Panc1 (cell line): ENCODE data around the gene TNFRSF14. TPM values are rescaled to one million over a fixed set of nuclear protein-coding genes. Genes with fewer than 3 reads are reported as not detected.

Experiments
- ATAC-seq: fragments of 200-7000 bp; cut with Tn5 transposase; 2 replicates; pipeline ENCODE4 v1.9.1; 2020; ENCODE audit warnings: mild to moderate bottlenecking, moderate library complexity
- BruUV-seq: library from RNA; stranded (reverse); fragments of 400-500 nt; replicated peaks from 2 replicates; lab custom pipeline; 2021; lab: Mats Ljungman, UMichigan
- CTCF ChIA-PET: fragments of 300-600 bp; sonication (Branson Sonifier 250); formaldehyde crosslinking; loops from one replicate; lab custom pipeline; 2022; ENCODE audit warnings: antibody characterized with exemption; lab: Charles Lee
- POLR2A ChIA-PET: fragments of 300-600 bp; sonication (Branson Sonifier 250); formaldehyde crosslinking; loops from one replicate; lab custom pipeline; 2022; ENCODE audit warnings: antibody characterized with exemption; lab: Charles Lee
- DNase-seq: peaks from one replicate; pipeline ENCODE4 v3.0.0-alpha.2; 2010; ENCODE audit warnings: low read depth, low spot score
- H3K27ac ChIP-seq: 2 replicates; pipeline ENCODE4 v1.5.1; 2011; ENCODE audit warnings: mild to moderate bottlenecking, low read length, inconsistent platforms
- H3K27me3 ChIP-seq: fragments of 200-500 bp; sonication (Bioruptor generic); 2 replicates; pipeline ENCODE4 v1.6.0; 2014; ENCODE audit warnings: low read length, inconsistent platforms; ENCODE audit not compliant: control insufficient read depth, insufficient read depth
- H3K36me3 ChIP-seq: fragments of 200-500 bp; sonication (Bioruptor generic); 2 replicates; pipeline ENCODE4 v1.5.1; 2014; ENCODE audit warnings: inconsistent platforms, mild to moderate bottlenecking, low read length, moderate library complexity; ENCODE audit not compliant: control insufficient read depth, insufficient read depth
- H3K4me1 ChIP-seq: 2 replicates; pipeline ENCODE4 v1.5.1; 2011; ENCODE audit warnings: inconsistent platforms, mild to moderate bottlenecking, low read length, moderate library complexity; ENCODE audit not compliant: control insufficient read depth, insufficient read depth
- H3K4me3 ChIP-seq, 2 experiments: 2 replicates each; pipeline ENCODE4 v1.5.1; 2011 to 2012; ENCODE audit warnings: low read depth in 2 of 2, low read length in 2 of 2, mild to moderate bottlenecking in 2 of 2, inconsistent platforms in 1 of 2, moderate library complexity in 1 of 2
- H3K9me3 ChIP-seq: fragments of 200-500 bp; sonication (Bioruptor generic); 2 replicates; pipeline ENCODE4 v1.5.1; 2014; ENCODE audit warnings: low read depth, mild to moderate bottlenecking, inconsistent platforms, low read length, moderate library complexity; ENCODE audit not compliant: control insufficient read depth, insufficient read depth
- POLR2AphosphoS5 ChIP-seq: IDR thresholded peaks from 2 replicates; pipeline ENCODE4 v1.6.1; 2012; ENCODE audit warnings: mild to moderate bottlenecking, low read depth, low read length, moderate library complexity
- SIN3A ChIP-seq: IDR thresholded peaks from 2 replicates; pipeline ENCODE4 v1.6.1; 2012; ENCODE audit warnings: low read depth, mild to moderate bottlenecking, low read length, moderate library complexity, borderline replicate concordance; ENCODE audit not compliant: insufficient read depth
- TCF7L2 ChIP-seq: IDR thresholded peaks from 2 replicates; pipeline ENCODE4 v1.6.1; 2011; ENCODE audit warnings: mild to moderate bottlenecking, low read depth, low read length, inconsistent platforms
- in situ Hi-C: cut with HindIII; loops from 2 replicates; pipeline ENCODE4 v1.10.0; 2016; ENCODE audit warnings: low sequenced_read_pairs, low pct_unique_long_range_greater_than_20kb
- intact Hi-C: fragments of 100-400 bp; cut with micrococcal nuclease; formaldehyde crosslinking; loops from one replicate; pipeline ENCODE4 v1.10.0; 2022; ENCODE audit not compliant: unreplicated experiment
- total RNA-seq: library from RNA; stranded (reverse); gene quantifications from one replicate; pipeline ENCODE4 v1.2.1, GENCODE V29; 2021; ENCODE audit not compliant: unreplicated experiment
- TF ChIP-seq, protein P1 (sequence below): fragments of 450-650 bp; IDR thresholded peaks from 2 replicates; pipeline ENCODE4 v1.5.1; 2017; ENCODE audit warnings: mild to moderate bottlenecking
- TF ChIP-seq, protein P2 (sequence below), 2 experiments: IDR thresholded peaks; 2 replicates each; pipeline ENCODE4 v1.6.1; 2011 to 2012; ENCODE audit warnings: low read depth in 2 of 2, control low read depth in 1 of 2, low read length in 1 of 2, mild to moderate bottlenecking in 1 of 2, moderate library complexity in 1 of 2; ENCODE audit not compliant: insufficient read depth in 1 of 2

TNFRSF14 gene
- total RNA-seq, 1 experiment from 2014 or later, result 20.1 TPM

DNA sequence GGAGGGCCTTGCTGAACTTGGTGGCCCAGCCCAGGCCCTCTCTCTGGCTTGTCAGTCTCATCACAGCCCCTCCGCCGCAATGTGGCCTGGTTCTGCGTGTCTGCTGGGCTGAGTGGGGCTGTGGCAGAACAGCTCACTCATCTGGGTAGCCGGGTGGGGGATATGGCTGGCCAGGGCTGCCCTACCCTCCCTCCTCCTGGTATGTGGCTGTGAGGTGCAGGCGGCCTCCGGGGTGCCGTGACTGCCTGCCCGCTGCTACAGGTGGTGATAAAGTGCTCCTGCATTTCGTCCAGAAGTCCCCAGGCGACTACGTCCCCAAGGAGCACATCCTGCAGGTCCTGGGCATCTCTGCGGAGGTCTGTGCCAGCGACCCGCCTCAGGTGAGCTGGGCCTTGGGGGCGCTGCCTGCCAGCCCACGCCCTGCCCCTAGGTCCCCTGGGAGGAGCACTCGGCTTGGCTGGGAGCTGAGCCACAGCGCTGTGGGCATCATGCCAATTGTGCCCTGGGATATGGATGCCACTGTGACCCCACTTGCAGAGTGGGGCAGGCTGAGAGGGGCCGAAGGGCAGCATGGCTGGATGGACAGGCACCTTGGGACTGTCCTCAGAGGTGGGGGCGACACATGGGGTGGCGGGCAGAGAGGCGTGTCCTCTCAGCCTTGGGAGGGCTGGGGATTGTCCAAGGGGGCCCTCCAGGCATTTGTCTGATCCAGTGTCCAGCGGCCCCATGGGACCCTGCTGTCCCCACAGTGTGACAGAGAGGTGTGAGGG, 32.7 kb downstream of the TNFRSF14 start:
- CTCF ChIA-PET, result no interaction called here
- no peaks in the 10 kb centered on the region; the same call in 1 of the 2 replicates for H3K36me3 ChIP-seq
- in situ Hi-C loops, result no loop called here
- H3K4me3 ChIP-seq, result no peak overlapping the region
- no TSS peak for BruUV-seq
- no peak overlapping the region for H3K27ac ChIP-seq
- peaks cover 9% of the 10 kb centered on the region for H3K4me1 ChIP-seq
- intact Hi-C loops, result no loop called here
- TF ChIP-seq SIN3A (no peak), TCF7L2 (no peak), POLR2AphosphoS5 (no peak)
- TF ChIP-seq, protein P1, sequence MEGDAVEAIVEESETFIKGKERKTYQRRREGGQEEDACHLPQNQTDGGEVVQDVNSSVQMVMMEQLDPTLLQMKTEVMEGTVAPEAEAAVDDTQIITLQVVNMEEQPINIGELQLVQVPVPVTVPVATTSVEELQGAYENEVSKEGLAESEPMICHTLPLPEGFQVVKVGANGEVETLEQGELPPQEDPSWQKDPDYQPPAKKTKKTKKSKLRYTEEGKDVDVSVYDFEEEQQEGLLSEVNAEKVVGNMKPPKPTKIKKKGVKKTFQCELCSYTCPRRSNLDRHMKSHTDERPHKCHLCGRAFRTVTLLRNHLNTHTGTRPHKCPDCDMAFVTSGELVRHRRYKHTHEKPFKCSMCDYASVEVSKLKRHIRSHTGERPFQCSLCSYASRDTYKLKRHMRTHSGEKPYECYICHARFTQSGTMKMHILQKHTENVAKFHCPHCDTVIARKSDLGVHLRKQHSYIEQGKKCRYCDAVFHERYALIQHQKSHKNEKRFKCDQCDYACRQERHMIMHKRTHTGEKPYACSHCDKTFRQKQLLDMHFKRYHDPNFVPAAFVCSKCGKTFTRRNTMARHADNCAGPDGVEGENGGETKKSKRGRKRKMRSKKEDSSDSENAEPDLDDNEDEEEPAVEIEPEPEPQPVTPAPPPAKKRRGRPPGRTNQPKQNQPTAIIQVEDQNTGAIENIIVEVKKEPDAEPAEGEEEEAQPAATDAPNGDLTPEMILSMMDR, result no peak
- TF ChIP-seq, protein P2, sequence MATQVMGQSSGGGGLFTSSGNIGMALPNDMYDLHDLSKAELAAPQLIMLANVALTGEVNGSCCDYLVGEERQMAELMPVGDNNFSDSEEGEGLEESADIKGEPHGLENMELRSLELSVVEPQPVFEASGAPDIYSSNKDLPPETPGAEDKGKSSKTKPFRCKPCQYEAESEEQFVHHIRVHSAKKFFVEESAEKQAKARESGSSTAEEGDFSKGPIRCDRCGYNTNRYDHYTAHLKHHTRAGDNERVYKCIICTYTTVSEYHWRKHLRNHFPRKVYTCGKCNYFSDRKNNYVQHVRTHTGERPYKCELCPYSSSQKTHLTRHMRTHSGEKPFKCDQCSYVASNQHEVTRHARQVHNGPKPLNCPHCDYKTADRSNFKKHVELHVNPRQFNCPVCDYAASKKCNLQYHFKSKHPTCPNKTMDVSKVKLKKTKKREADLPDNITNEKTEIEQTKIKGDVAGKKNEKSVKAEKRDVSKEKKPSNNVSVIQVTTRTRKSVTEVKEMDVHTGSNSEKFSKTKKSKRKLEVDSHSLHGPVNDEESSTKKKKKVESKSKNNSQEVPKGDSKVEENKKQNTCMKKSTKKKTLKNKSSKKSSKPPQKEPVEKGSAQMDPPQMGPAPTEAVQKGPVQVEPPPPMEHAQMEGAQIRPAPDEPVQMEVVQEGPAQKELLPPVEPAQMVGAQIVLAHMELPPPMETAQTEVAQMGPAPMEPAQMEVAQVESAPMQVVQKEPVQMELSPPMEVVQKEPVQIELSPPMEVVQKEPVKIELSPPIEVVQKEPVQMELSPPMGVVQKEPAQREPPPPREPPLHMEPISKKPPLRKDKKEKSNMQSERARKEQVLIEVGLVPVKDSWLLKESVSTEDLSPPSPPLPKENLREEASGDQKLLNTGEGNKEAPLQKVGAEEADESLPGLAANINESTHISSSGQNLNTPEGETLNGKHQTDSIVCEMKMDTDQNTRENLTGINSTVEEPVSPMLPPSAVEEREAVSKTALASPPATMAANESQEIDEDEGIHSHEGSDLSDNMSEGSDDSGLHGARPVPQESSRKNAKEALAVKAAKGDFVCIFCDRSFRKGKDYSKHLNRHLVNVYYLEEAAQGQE (IDR thresholded peaks at IDR 0.05; ENCODE audit: insufficient read depth in 1 of 2, low read depth in 2 of 2, low read length in 1 of 2), result no peak
- H3K9me3 ChIP-seq, result no peaks in the 10 kb centered on the region
- POLR2A ChIA-PET, result no interaction called here
- ATAC-seq (no peak), DNase-seq (no peak)
- no peaks in the 10 kb centered on the region for H3K27me3 ChIP-seq

DNA sequence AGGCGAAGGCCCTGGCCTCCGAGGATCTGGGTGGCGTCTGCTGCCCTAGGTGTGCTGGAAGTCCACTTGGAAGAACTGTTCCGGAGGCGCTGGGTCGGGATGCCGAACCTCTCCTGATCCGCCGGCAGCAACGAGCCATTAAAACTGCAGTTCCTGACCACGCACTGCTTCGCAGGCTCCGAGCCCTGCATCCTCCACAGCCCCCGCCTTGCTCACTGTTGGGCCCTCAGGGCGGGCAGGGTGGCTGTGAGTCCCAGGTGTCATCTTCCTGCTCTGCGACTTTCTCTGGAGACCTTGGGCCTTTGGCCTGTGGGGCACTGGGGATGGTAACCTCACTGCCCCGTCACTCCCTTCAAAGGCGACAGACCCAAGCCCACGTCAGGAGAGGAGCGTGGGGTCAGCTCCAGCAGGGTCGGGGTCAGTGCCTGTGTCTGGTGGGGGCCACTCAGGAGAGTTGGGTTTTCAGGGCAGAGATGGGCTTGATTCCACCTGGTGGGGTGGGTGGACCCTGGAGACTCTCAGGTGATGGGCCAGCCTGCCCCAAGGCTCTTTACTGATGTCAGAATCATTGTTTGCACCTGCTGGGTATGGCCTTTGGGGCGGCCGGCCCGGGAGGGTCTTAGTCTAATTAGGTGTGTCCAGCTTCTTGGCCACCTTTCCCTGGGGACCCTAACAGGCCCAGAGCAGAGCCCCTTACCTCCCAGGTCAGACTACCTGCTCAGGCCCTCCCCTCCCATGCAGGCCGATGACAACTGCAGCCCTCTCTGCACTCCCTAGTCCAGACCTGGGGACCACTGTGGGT, 33.5 kb downstream of the TNFRSF14 start:
- peaks cover 7% of the 10 kb centered on the region for H3K4me1 ChIP-seq
- no TSS peak for BruUV-seq
- in situ Hi-C loops, result no loop called here
- CTCF ChIA-PET, result no interaction called here
- POLR2A ChIA-PET, result no interaction called here
- intact Hi-C loops, result no loop called here
- no peak for ATAC-seq
- H3K4me3 ChIP-seq, result no peak overlapping the region
- H3K36me3 ChIP-seq, result no peaks in the 10 kb centered on the region; the same call in 1 of the 2 replicates
- TF ChIP-seq POLR2AphosphoS5 (no peak), TCF7L2 (no peak), SIN3A (no peak)
- TF ChIP-seq, protein P1, result no peak
- TF ChIP-seq, protein P2 (IDR thresholded peaks at IDR 0.05; ENCODE audit: insufficient read depth in 1 of 2, low read depth in 2 of 2, low read length in 1 of 2), result no peak
- H3K27me3 ChIP-seq, result no peaks in the 10 kb centered on the region
- H3K9me3 ChIP-seq, result no peaks in the 10 kb centered on the region
- no peak for DNase-seq
- no peak overlapping the region for H3K27ac ChIP-seq
